Neuronal stem cell (in vitro differentiated cells): ENCODE measurements around the gene MYF6.
A peak's percentile ranks its signal among the peaks of the same experiment; 100 is the strongest.

Source experiments
- DNase-seq: peaks from one replicate; pipeline ENCODE4 v3.0.0-alpha.2; 2013; ENCODE audit warnings: low spot score
- H2AFZ ChIP-seq: one replicate; pipeline ENCODE4 v1.6.1; 2013; ENCODE audit warnings: mild to moderate bottlenecking, low read length, inconsistent platforms
- H2AK5ac ChIP-seq: 2 replicates; pipeline ENCODE4 v1.6.1; 2013; ENCODE audit warnings: low read depth, mild to moderate bottlenecking, inconsistent platforms, low read length, moderate library complexity, mixed read lengths
- H2BK120ac ChIP-seq: 2 replicates; pipeline ENCODE4 v1.6.1; 2013; ENCODE audit warnings: low read depth, mild to moderate bottlenecking, inconsistent platforms, low read length, moderate library complexity, mixed read lengths
- H2BK12ac ChIP-seq: one replicate; pipeline ENCODE4 v1.6.1; 2013; ENCODE audit warnings: low read length, inconsistent platforms
- H2BK15ac ChIP-seq: 2 replicates; pipeline ENCODE4 v1.6.1; 2013; ENCODE audit warnings: mild to moderate bottlenecking, low read length, inconsistent platforms, mixed read lengths
- H2BK5ac ChIP-seq: one replicate; pipeline ENCODE4 v1.6.1; 2013; ENCODE audit warnings: inconsistent platforms, mild to moderate bottlenecking, low read length, moderate library complexity
- H3K14ac ChIP-seq: one replicate; pipeline ENCODE4 v1.6.1; 2013; ENCODE audit warnings: low read length, inconsistent platforms
- H3K18ac ChIP-seq: 2 replicates; pipeline ENCODE4 v1.6.1; 2013; ENCODE audit warnings: low read length, inconsistent platforms
- H3K23ac ChIP-seq: 2 replicates; pipeline ENCODE4 v1.6.1; 2013; ENCODE audit warnings: low read depth, mild to moderate bottlenecking, mixed read lengths, low read length, inconsistent platforms; ENCODE audit not compliant: poor library complexity
- H3K27ac ChIP-seq: replicated peaks from 3 replicates; pipeline ENCODE4 v1.5.1; 2013; ENCODE audit warnings: low read length, inconsistent platforms
- H3K27me3 ChIP-seq, 3 experiments: 2 replicates each; pipeline ENCODE4 v1.6.1; 2013; ENCODE audit warnings: low read length in 3 of 3, mild to moderate bottlenecking in 2 of 3, inconsistent platforms in 1 of 3, low read depth in 1 of 3, mixed read lengths in 1 of 3, moderate library complexity in 1 of 3; ENCODE audit not compliant: control insufficient read depth in 3 of 3, insufficient read depth in 3 of 3
- H3K36me3 ChIP-seq, 2 donors: replicated peaks in 1 of 2; 2 replicates each; pipeline ENCODE4 v1.6.1; 2013; ENCODE audit warnings: low read length in 2 of 2; ENCODE audit not compliant: control insufficient read depth in 2 of 2, insufficient read depth in 2 of 2
- H3K4ac ChIP-seq: 2 replicates; pipeline ENCODE4 v1.6.1; 2013; ENCODE audit warnings: inconsistent platforms, mild to moderate bottlenecking, low read length, moderate library complexity
- H3K4me1 ChIP-seq, 2 donors: 1 replicate in 1 of 2; 2 replicates in 1 of 2; pipeline ENCODE4 v1.6.1; 2013; ENCODE audit warnings: low read length in 2 of 2, low read depth in 1 of 2; ENCODE audit not compliant: control insufficient read depth in 2 of 2, insufficient read depth in 1 of 2
- H3K4me2 ChIP-seq: one replicate; pipeline ENCODE4 v1.6.1; 2013; ENCODE audit warnings: mild to moderate bottlenecking, low read length, inconsistent platforms; ENCODE audit not compliant: insufficient read depth, poor library complexity, severe bottlenecking
- H3K4me3 ChIP-seq, 2 donors: 2 replicates each; pipeline ENCODE4 v1.5.1; 2013; ENCODE audit warnings: low read length in 2 of 2, mild to moderate bottlenecking in 2 of 2, inconsistent platforms in 1 of 2, moderate library complexity in 1 of 2
- H3K79me1 ChIP-seq: one replicate; pipeline ENCODE4 v1.6.1; 2013; ENCODE audit warnings: low read depth, mild to moderate bottlenecking, inconsistent platforms, low read length, moderate library complexity
- H3K9ac ChIP-seq: one replicate; pipeline ENCODE4 v1.6.1; 2013; ENCODE audit warnings: mild to moderate bottlenecking, low read depth, low read length, inconsistent platforms; ENCODE audit not compliant: poor library complexity
- H3K9me3 ChIP-seq, 2 donors: replicated peaks in 1 of 2; 2 replicates each; pipeline versions ENCODE3 to v1.6.1; 2013; ENCODE audit warnings: low read length in 2 of 2, mild to moderate bottlenecking in 2 of 2, inconsistent platforms in 1 of 2, low read depth in 1 of 2, mixed read lengths in 1 of 2, moderate library complexity in 1 of 2; ENCODE audit not compliant: control insufficient read depth in 2 of 2, insufficient read depth in 1 of 2
- H4K8ac ChIP-seq: one replicate; pipeline ENCODE4 v1.6.1; 2013; ENCODE audit warnings: low read depth, mild to moderate bottlenecking, inconsistent platforms, low read length, moderate library complexity
- H4K91ac ChIP-seq: one replicate; pipeline ENCODE4 v1.6.1; 2013; ENCODE audit warnings: low read length, low read depth, mild to moderate bottlenecking, inconsistent platforms; ENCODE audit not compliant: poor library complexity
- WGBS, 2 donors: extraction: QIAGEN DNeasy Blood & Tissue Kit; methylation state at CpG; one replicate each; pipeline ENCODE4 v1.1.7; 2013; ENCODE audit warnings: missing lambda C conversion rate in 2 of 2, mixed read lengths in 1 of 2; ENCODE audit not compliant: insufficient read length in 2 of 2, insufficient replicate concordance in 1 of 2; ENCODE audit errors: extremely low coverage in 2 of 2; 5-methylcytosine and 5-hydroxymethylcytosine counted together

The MYF6 gene

GRCh38 chr12:80716696-80717469 lies 9.4 kb downstream of the MYF6 start, which contains the start of gene MYF5:
MYF5 (plus strand) TSS chr12:80716912; CDS start chr12:80717064, 152 bp downstream.
- H3K4me3 ChIP-seq, result no peak within 1 kb of the TSS
- H3K4ac ChIP-seq, result no peak within 1 kb of the TSS

GRCh38 chr12:80717856-80718255 lies 10.4 kb downstream of the MYF6 start:
- Histone ChIP-seq H4K91ac (no peak overlapping the region), H2BK15ac (no peak overlapping the region), H3K4me3 (no peak overlapping the region), H2AFZ (no peak overlapping the region), H3K9me3 (no peaks in the 10 kb centered on the region), H4K8ac (no peak overlapping the region), H3K14ac (no peak overlapping the region), H3K23ac (no peak overlapping the region), H3K18ac (no peak overlapping the region), H2BK5ac (no peak overlapping the region), H3K4ac (no peak overlapping the region), H3K27ac (no peak overlapping the region), H2BK12ac (no peak overlapping the region), H2AK5ac (no peak overlapping the region), H3K27me3 (peaks cover 0 to 10% (median 0%) of the 10 kb centered on the region in 3 experiments), H3K4me1 (peaks cover 0 to 2% of the 10 kb centered on the region in 2 donors), H3K9ac (no peak overlapping the region), H3K4me2 (no peak overlapping the region), H2BK120ac (no peak overlapping the region), H3K36me3 (no peaks in the 10 kb centered on the region), H3K79me1 (no peaks in the 10 kb centered on the region)
- no CpG with 5 or more reads among the region's 4 CpGs for WGBS, 2 donors
- DNase-seq, result no peak

More at GRCh38 chr12:80716696-80717469, 9.4 kb downstream of the MYF6 start, which contains the start of gene MYF5:
- no CpG with 5 or more reads among the region's 45 CpGs for WGBS, 2 donors
- no peak within 1 kb of the TSS for H3K14ac ChIP-seq
- H3K4me2 ChIP-seq, result no peak within 1 kb of the TSS
- no peak within 1 kb of the TSS for H2BK5ac ChIP-seq
- DNase-seq, result no peak
- no peak within 1 kb of the TSS for H2BK12ac ChIP-seq
- H3K18ac ChIP-seq, result peak within 1 kb of the TSS; percentile 23
- no peak within 1 kb of the TSS for H3K27ac ChIP-seq
- no peak within 1 kb of the TSS for H3K23ac ChIP-seq
- H3K9ac ChIP-seq, result no peak within 1 kb of the TSS
- H3K9me3 ChIP-seq, result no peaks in the 10 kb centered on the region
- no peak within 1 kb of the TSS for H2AK5ac ChIP-seq
- H2BK15ac ChIP-seq, result no peak within 1 kb of the TSS
- no peak within 1 kb of the TSS for H4K8ac ChIP-seq
- no peak within 1 kb of the TSS for H4K91ac ChIP-seq
- peaks cover 0 to 10% (median 0%) of the 10 kb centered on the region in 3 experiments for H3K27me3 ChIP-seq
- H3K79me1 ChIP-seq, result no peaks in the 10 kb centered on the region
- no peaks in the 10 kb centered on the region for H3K36me3 ChIP-seq
- H2AFZ ChIP-seq, result peak within 1 kb of the TSS; percentile 56
- no peak within 1 kb of the TSS for H2BK120ac ChIP-seq
- peaks cover 0 to 2% of the 10 kb centered on the region in 2 donors for H3K4me1 ChIP-seq

- Histone ChIP-seq H3K4me3 (no peak overlapping the region), H2BK120ac (no peak overlapping the region), H3K4me1 (peaks cover 0 to 2% of the 10 kb centered on the region in 2 donors), H3K27ac (no peak overlapping the region), H3K4ac (no peak overlapping the region), H2BK15ac (no peak overlapping the region), H3K27me3 (no peaks in the 10 kb centered on the region), H3K36me3 (no peaks in the 10 kb centered on the region), H3K23ac (no peak overlapping the region), H2BK5ac (no peak overlapping the region), H4K8ac (no peak overlapping the region), H2AK5ac (no peak overlapping the region), H3K14ac (no peak overlapping the region), H3K9ac (no peak overlapping the region), H3K4me2 (no peak overlapping the region), H2BK12ac (no peak overlapping the region), H2AFZ (no peak overlapping the region), H3K79me1 (no peaks in the 10 kb centered on the region), H4K91ac (no peak overlapping the region), H3K9me3 (no peaks in the 10 kb centered on the region), H3K18ac (no peak overlapping the region)
- DNase-seq, result no peak
- no CpG with 5 or more reads among the region's 1 CpG for WGBS, 2 donors
These were observed 13.1 kb downstream of the MYF6 start for GRCh38 chr12:80720516-80720915.

GRCh38 chr12:80721326-80721725 lies 13.9 kb downstream of the MYF6 start:
- Histone ChIP-seq H3K9me3 (no peaks in the 10 kb centered on the region), H3K27me3 (no peaks in the 10 kb centered on the region), H3K4me3 (no peak overlapping the region), H3K4me1 (peaks cover 0 to 2% of the 10 kb centered on the region in 2 donors), H2BK15ac (no peak overlapping the region), H2BK120ac (no peak overlapping the region), H3K79me1 (no peaks in the 10 kb centered on the region), H3K23ac (no peak overlapping the region), H3K14ac (no peak overlapping the region), H3K4me2 (no peak overlapping the region), H3K4ac (no peak overlapping the region), H4K8ac (no peak overlapping the region), H3K18ac (no peak overlapping the region), H4K91ac (no peak overlapping the region), H3K36me3 (no peaks in the 10 kb centered on the region), H2BK5ac (no peak overlapping the region), H3K27ac (no peak overlapping the region), H3K9ac (no peak overlapping the region), H2BK12ac (no peak overlapping the region), H2AK5ac (no peak overlapping the region), H2AFZ (no peak overlapping the region)
- no CpG with 5 or more reads among the region's 3 CpGs for WGBS, 2 donors
- no peak for DNase-seq
